Astrocyte of the spinal cord (primary cell): ENCODE results near the gene RFNG.

Experiments used
- DNase-seq: peaks from one replicate; pipeline ENCODE4 v3.0.0; 2011; ENCODE audit warnings: low read depth, low spot score
- H3K4me3 ChIP-seq: 2 replicates; pipeline ENCODE4 v1.5.1; 2011; ENCODE audit warnings: low read depth, mild to moderate bottlenecking, low read length, moderate library complexity
- CTCF ChIP-seq: IDR thresholded peaks from 2 replicates; pipeline ENCODE4 v1.5.1; 2012; ENCODE audit warnings: low read depth, mild to moderate bottlenecking, low read length, inconsistent platforms
- in situ Hi-C: cut with HindIII; loops from 2 replicates; pipeline ENCODE4 v1.10.0; 2017; ENCODE audit warnings: low sequenced_read_pairs

RFNG gene

DNA sequence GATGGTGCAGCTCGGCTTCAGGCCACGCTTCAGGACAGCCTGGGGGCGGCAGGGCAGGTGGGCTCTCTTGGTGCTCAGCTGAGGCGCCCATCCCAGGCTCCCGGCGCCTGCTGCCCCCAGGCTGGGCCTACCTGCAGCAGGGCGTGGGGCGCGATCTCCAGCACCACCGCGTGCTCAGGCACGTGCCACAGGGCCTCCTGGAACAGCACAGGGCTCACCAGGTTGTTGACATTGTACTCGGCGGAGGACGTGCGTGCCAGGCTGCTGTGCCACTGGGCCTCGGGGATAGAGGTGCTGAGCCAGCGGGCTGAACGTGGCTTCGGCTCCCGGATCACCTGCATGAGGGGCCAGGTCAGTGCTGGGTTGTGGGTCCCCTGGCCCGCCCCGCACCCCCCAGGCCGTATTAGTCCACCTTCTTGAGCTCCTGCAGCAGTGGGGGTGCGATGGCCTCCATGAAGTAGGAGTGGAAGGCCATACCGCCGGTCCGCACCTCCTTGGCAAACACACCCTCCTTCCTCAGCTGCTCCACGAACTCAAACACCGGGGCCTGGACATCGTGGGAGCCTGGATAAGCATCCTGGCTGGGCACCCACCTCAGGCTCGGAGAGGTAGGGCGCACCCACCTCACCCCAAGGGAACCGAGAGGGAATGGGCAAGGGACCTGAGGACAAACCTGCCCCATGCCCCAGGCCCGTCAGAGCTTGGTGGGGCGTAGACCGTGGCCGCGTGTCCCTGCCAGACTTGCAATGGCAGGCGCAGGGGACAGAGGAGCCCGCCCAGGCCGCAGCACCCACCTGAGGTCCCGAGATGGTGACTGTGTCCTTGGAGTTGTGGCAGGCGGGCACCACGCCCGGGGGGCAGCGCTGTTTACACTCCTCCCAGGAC, 37.5 kb upstream of the RFNG start:
- no peak overlapping the region for H3K4me3 ChIP-seq
- DNase-seq, result no peak
- in situ Hi-C loops, result no loop called here
- TF ChIP-seq CTCF, result no peak

DNA sequence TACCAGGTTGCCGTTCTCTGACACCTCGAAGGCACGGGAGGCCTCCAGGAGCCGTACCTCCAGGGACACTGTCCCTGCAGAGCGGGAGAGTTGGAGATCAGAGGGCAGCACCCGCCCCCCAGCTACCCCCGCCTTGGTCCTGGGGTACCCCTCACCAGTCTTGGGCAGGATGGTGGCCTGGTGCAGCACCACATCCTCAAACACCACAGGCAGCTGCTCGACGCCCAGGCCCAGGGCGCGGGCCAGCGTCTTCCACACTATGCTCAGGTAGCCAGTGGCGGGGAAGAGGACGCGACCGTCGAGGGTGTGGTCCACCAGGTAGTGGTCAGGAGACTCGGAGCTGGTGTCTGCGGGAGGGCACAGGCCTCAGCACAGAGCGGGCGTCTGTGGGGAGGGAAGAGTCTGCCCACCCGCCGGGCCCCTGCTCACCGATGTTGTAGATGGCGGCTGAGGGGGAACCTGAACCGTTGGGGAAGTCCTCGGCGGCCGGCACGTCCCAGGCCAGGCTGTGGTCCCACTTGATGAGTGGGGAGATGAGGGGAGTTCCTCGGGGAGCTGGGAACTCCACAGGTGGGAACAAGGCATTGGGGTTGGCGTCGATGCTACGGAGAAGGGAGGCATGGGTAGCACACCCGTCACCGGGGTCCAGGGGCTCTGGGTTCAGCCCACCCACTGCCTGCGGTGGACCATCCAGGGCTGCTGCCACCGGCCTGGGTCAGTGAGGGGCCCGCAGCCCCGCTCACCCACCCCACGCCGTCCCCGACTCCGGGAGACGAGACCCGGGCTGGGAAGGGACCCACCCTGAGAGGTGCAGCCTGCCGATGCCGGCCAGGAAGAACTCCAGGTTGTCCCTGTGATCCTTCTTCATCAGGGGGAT, 36.6 kb upstream of the RFNG start:
- DNase-seq, result no peak
- no peak for TF ChIP-seq CTCF
- in situ Hi-C loops, result no loop called here
- no peak overlapping the region for H3K4me3 ChIP-seq

- in situ Hi-C loops, result no loop called here
- no peak for DNase-seq
- no peak overlapping the region for H3K4me3 ChIP-seq
- TF ChIP-seq CTCF, result no peak
Measured at GRCh38 chr17:82086941-82087906, 35.6 kb upstream of the RFNG start.

DNA sequence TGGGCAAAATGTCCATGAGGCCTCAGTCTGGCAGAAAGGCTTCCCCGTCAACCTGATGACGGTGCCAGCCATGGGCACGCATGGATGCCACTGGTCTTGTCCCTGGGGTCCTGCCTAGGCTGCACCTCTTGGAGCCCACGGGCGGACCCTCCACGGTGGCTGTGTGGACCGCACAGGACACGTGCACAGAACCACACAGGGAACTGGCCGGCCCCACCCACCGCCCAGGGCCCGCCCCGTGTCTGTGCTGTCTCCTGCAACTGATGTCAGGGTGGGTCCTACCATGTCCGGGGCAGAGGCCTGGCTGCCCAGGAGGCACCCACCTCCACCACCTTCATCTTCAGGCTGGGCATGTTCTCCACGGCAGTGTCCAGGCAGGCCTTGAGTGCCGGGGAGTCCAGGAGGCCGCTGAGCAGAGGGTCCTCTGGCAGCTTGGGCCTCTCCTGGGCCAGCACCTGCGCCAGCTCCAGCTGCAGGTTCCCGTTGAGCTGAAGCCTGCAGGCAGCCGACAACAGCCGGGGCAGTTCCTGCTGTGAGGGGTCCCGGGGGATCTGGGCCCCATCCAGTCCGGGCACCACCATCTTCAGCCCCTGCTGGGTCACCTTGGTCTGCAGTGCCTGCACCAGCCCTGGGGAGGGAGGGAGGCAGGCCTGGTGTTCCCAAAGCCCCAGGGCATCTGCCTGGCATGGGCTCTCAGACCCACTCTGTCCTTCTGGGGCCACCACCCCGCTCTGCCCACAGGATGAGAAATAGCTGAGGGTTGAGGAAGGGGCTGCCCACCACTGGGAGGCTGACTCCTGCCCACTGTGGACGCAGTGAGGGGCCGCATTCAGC, 34.5 kb upstream of the RFNG start:
- in situ Hi-C loops, result no loop called here
- no peak for TF ChIP-seq CTCF
- no peak overlapping the region for H3K4me3 ChIP-seq
- DNase-seq, result no peak

GRCh38 chr17:82085031-82085861, 33.6 kb upstream of the RFNG start:
- in situ Hi-C loops, result no loop called here
- no peak for DNase-seq
- no peak for TF ChIP-seq CTCF
- no peak overlapping the region for H3K4me3 ChIP-seq
